Cardiac muscle cell (in vitro differentiated cells and primary cell): ENCODE results near the gene DMRT2. TPM values are rescaled to one million over a fixed set of nuclear protein-coding genes. Genes with fewer than 3 reads are reported as not detected.
A peak's percentile ranks its signal among the peaks of the same experiment; 100 is the strongest.

Source experiments
- DNase-seq, 2 donors: peaks; one replicate each; pipeline versions ENCODE4 v3.0.0 to v3.0.0-alpha.2; 2010 to 2017; ENCODE audit warnings: low read depth in 1 of 2, low spot score in 1 of 2
- H3K27ac ChIP-seq: fragments of 200-600 bp; sonication (generic); 2 replicates; pipeline ENCODE4 v1.5.1; 2016
- H3K27me3 ChIP-seq: fragments of 200-600 bp; sonication (generic); 2 replicates; pipeline ENCODE4 v1.6.0; 2016; ENCODE audit warnings: control low read depth
- H3K36me3 ChIP-seq: fragments of 200-600 bp; sonication (generic); 2 replicates; pipeline ENCODE4 v1.5.1; 2016; ENCODE audit warnings: control low read depth
- H3K4me1 ChIP-seq: fragments of 200-600 bp; sonication (generic); 2 replicates; pipeline ENCODE4 v1.8.1; 2017; ENCODE audit warnings: low read depth, mild to moderate bottlenecking, mixed run types
- H3K4me3 ChIP-seq: fragments of 200-600 bp; sonication (generic); 2 replicates; pipeline ENCODE4 v1.5.1; 2016; ENCODE audit warnings: mild to moderate bottlenecking
- H3K9me3 ChIP-seq: fragments of 200-600 bp; sonication (generic); 2 replicates; pipeline ENCODE4 v1.5.1; 2017; ENCODE audit warnings: low read depth, mild to moderate bottlenecking, control low read depth
- CTCF ChIP-seq: IDR thresholded peaks from 2 replicates; pipeline ENCODE4 v1.5.1; 2012; ENCODE audit warnings: low read depth, mild to moderate bottlenecking, low read length
- polyA plus RNA-seq: library from polyadenylated mRNA; unstranded; fragments of >200 nt; fragmentation: Nextera tagmentation; extraction: Ambion mirVana; gene quantifications from 2 replicates; pipeline ENCODE4 v1.2.1, GENCODE V29; 2016
- total RNA-seq: library from RNA; depleted of rRNA; stranded (reverse); fragments of >200 nt; gene quantifications from 2 replicates; pipeline ENCODE4 v1.2.3, GENCODE V29; 2016

DMRT2 gene
- total and polyA plus RNA-seq, 2 experiments from 2014 or later, result not detected

- DNase-seq, result no peak
- Histone ChIP-seq H3K9me3 (no peaks in the 10 kb centered on the region), H3K27ac (no peak overlapping the region), H3K4me3 (no peak overlapping the region), H3K27me3 (no peaks in the 10 kb centered on the region), H3K4me1 (no peaks in the 10 kb centered on the region), H3K36me3 (no peaks in the 10 kb centered on the region)
- no peak for TF ChIP-seq CTCF
Observed at GRCh38 chr9:1073497-1073896, 23.3 kb downstream of the DMRT2 start.

- Histone ChIP-seq H3K27ac (no peak overlapping the region), H3K4me1 (no peaks in the 10 kb centered on the region), H3K27me3 (no peaks in the 10 kb centered on the region), H3K9me3 (no peaks in the 10 kb centered on the region), H3K4me3 (no peak overlapping the region), H3K36me3 (no peaks in the 10 kb centered on the region)
- no peak for TF ChIP-seq CTCF
- DNase-seq, result no peak
Observed at GRCh38 chr9:1077616-1078015, 27.5 kb downstream of the DMRT2 start.

- Histone ChIP-seq H3K27me3 (peaks cover 3% of the 10 kb centered on the region), H3K36me3 (no peaks in the 10 kb centered on the region), H3K27ac (no peak overlapping the region), H3K4me3 (no peak overlapping the region), H3K9me3 (no peaks in the 10 kb centered on the region), H3K4me1 (no peaks in the 10 kb centered on the region)
- TF ChIP-seq CTCF, result no peak
- peak; percentile 2 to 45 for DNase-seq
Observed at GRCh38 chr9:1083325-1083913, 33.3 kb downstream of the DMRT2 start.

- Histone ChIP-seq H3K36me3 (no peaks in the 10 kb centered on the region), H3K4me3 (no peak overlapping the region), H3K27ac (no peak overlapping the region), H3K9me3 (no peaks in the 10 kb centered on the region), H3K4me1 (no peaks in the 10 kb centered on the region), H3K27me3 (peaks cover 3% of the 10 kb centered on the region)
- TF ChIP-seq CTCF, result no peak
- no peak for DNase-seq
Observed at GRCh38 chr9:1085086-1085485, 34.9 kb downstream of the DMRT2 start.

- DNase-seq, result no peak
- no peak overlapping the region for H3K4me3 ChIP-seq
- no peaks in the 10 kb centered on the region for H3K4me1 ChIP-seq
- H3K36me3 ChIP-seq, result no peaks in the 10 kb centered on the region
- H3K27me3 ChIP-seq, result peaks cover 3% of the 10 kb centered on the region
- no peak for TF ChIP-seq CTCF
- H3K27ac ChIP-seq, result no peak overlapping the region
- no peaks in the 10 kb centered on the region for H3K9me3 ChIP-seq
Observed at GRCh38 chr9:1086517-1086916, 36.4 kb downstream of the DMRT2 start.
